SIG-M5 treated with dmso at 0.1 percent for 504 hours (cell line): ENCODE measurements around the gene FAM216A.

Experiments
- DNase-seq: peaks from one replicate; lab custom pipeline; 2025; ENCODE audit not compliant: unreplicated experiment; lab: John Stamatoyannopoulos, UW

FAM216A gene

GRCh38 chr12:110537605-110538409 lies 69.2 kb downstream of the FAM216A start:
- DNase-seq, result no peak

DNA sequence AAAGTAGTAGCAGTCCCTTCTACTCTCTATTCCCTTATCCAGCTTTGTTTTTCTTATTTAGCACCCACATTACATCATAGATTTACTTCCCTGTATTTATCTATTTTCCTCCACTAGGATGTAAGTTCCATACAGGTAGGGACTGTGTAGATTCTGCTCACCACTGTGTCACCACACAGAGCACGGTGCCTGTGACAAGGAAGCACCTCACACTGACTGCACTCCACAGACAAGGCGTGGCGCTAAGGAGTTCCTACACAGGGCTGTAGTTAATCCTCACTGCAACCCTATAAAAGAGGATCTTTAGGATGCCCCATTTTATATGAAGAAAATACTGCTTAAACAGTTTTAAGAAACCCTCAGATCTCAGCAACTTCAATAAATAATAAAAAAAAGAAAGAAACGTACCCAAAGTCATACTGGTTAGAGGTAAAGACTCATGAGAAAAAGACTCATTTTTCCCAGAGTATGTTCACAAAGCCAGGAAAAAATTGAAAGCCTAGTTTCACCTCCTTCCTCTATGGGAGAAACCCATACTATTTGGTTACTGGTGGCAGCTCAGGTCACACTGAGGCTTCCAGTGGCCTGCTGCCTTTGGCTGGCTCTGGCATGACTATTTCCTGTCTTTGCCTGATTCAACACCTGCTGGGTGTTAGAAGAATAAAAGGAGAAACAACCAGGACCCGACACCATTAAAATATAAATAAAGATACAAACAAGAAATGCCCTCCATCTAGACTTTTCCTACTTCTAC lies 70.4 kb downstream of the FAM216A start:
- no peak for DNase-seq
